PC-9 (cell line): ENCODE data around the gene RNU2-1. TPM values are rescaled to one million over a fixed set of nuclear protein-coding genes. Genes with fewer than 3 reads are reported as not detected.

Source experiments
- BruUV-seq: library from RNA; stranded (reverse); fragments of 400-500 nt; replicated peaks from 2 replicates; lab custom pipeline; 2021; lab: Mats Ljungman, UMichigan
- CTCF ChIA-PET: fragments of 300-600 bp; sonication (Branson Sonifier 250); formaldehyde crosslinking; loops from one replicate; lab custom pipeline; 2022; ENCODE audit warnings: antibody characterized with exemption; lab: Charles Lee
- POLR2A ChIA-PET: fragments of 300-600 bp; sonication (Branson Sonifier 250); formaldehyde crosslinking; loops from one replicate; lab custom pipeline; 2022; ENCODE audit warnings: antibody characterized with exemption; ENCODE audit not compliant: unreplicated experiment; lab: Charles Lee
- DNase-seq, 2 experiments: peaks; one replicate each; pipeline versions ENCODE4 v3.0.0 to v3.0.0-alpha.2; 2015 to 2022; ENCODE audit warnings: mixed read lengths in 1 of 2
- H2AFZ ChIP-seq: fragments of 200-600 bp; sonication (generic); 2 replicates; pipeline ENCODE4 v1.8.1; 2017; ENCODE audit warnings: antibody characterized with exemption
- H3F3A ChIP-seq: fragments of 200-600 bp; sonication (generic); 2 replicates; pipeline ENCODE4 v1.8.1; 2017; ENCODE audit warnings: antibody characterized with exemption, mild to moderate bottlenecking, low read depth; ENCODE audit not compliant: insufficient read depth
- H3K27ac ChIP-seq: fragments of 200-600 bp; sonication (generic); 2 replicates; pipeline ENCODE4 v1.6.1; 2016; ENCODE audit warnings: mixed run types
- H3K27me3 ChIP-seq: fragments of 200-600 bp; sonication (generic); 2 replicates; pipeline ENCODE4 v1.6.1; 2016; ENCODE audit warnings: low read depth, mixed run types; ENCODE audit not compliant: insufficient read depth
- H3K36me3 ChIP-seq: fragments of 200-600 bp; sonication (generic); 2 replicates; pipeline ENCODE4 v1.6.1; 2016; ENCODE audit warnings: low read depth, mixed run types
- H3K4me1 ChIP-seq: fragments of 200-600 bp; sonication (generic); replicated peaks from 2 replicates; pipeline ENCODE4 v1.6.1; 2016; ENCODE audit warnings: mixed run types; ENCODE audit not compliant: insufficient read depth
- H3K4me2 ChIP-seq: fragments of 200-600 bp; sonication (generic); 2 replicates; pipeline ENCODE4 v1.6.1; 2017; ENCODE audit warnings: mixed run types
- H3K4me3 ChIP-seq: fragments of 200-600 bp; sonication (generic); 2 replicates; pipeline ENCODE4 v1.6.1; 2016; ENCODE audit warnings: mixed run types
- H3K79me2 ChIP-seq: fragments of 200-600 bp; sonication (generic); 2 replicates; pipeline ENCODE4 v1.6.1; 2017; ENCODE audit warnings: low read depth, mixed run types
- H3K9me2 ChIP-seq: fragments of 200-600 bp; sonication (generic); 2 replicates; pipeline ENCODE4 v1.8.1; 2017; ENCODE audit warnings: mild to moderate bottlenecking; ENCODE audit not compliant: insufficient read depth
- H3K9me3 ChIP-seq: fragments of 200-600 bp; sonication (generic); 2 replicates; pipeline ENCODE4 v1.8.1; 2016; ENCODE audit warnings: low read depth; ENCODE audit not compliant: insufficient read depth
- H4K20me1 ChIP-seq: fragments of 200-600 bp; sonication (generic); 2 replicates; pipeline ENCODE4 v1.8.1; 2017; ENCODE audit not compliant: insufficient read depth
- EZH2 ChIP-seq: fragments of 200-600 bp; sonication (generic); IDR thresholded peaks from 2 replicates; pipeline ENCODE4 v1.8.0; 2017; ENCODE audit warnings: antibody characterized with exemption, low read depth
- intact Hi-C: fragments of 100-400 bp; cut with micrococcal nuclease; formaldehyde crosslinking; loops from one replicate; pipeline ENCODE4 v1.10.0; 2022; ENCODE audit not compliant: unreplicated experiment
- total RNA-seq: library from RNA; stranded (reverse); gene quantifications from 2 replicates; pipeline ENCODE4 v1.2.3, GENCODE V29; 2021
- TF ChIP-seq, protein P1 (sequence below): fragments of 200-600 bp; sonication (generic); conservative IDR thresholded peaks from 2 replicates; pipeline ENCODE4 v1.6.1; 2017; ENCODE audit warnings: mixed run types, antibody characterized with exemption, mild to moderate bottlenecking, moderate library complexity

The RNU2-1 gene
- total RNA-seq, 1 experiment from 2014 or later, result 4,274 TPM

DNA sequence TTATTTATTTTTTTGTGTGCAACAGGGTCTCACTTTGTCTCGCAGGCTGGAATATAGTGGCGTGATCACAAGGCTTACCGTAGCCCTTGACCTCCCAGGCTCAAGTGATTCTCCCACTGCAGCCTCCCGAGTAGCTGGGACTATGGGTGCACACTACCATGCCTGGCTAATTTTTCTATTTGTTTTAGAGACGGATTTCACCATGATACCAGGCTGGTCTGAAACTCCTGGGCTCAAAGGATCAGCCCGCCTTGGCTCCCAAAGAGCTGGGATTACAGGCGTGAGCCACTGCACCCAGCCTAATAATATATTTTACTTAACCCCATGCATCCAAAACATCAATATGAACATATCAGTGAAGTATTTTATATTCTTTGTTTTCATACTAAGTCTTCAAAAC lies 7.4 kb downstream of the RNU2-1 start:
- TF ChIP-seq, protein P1, sequence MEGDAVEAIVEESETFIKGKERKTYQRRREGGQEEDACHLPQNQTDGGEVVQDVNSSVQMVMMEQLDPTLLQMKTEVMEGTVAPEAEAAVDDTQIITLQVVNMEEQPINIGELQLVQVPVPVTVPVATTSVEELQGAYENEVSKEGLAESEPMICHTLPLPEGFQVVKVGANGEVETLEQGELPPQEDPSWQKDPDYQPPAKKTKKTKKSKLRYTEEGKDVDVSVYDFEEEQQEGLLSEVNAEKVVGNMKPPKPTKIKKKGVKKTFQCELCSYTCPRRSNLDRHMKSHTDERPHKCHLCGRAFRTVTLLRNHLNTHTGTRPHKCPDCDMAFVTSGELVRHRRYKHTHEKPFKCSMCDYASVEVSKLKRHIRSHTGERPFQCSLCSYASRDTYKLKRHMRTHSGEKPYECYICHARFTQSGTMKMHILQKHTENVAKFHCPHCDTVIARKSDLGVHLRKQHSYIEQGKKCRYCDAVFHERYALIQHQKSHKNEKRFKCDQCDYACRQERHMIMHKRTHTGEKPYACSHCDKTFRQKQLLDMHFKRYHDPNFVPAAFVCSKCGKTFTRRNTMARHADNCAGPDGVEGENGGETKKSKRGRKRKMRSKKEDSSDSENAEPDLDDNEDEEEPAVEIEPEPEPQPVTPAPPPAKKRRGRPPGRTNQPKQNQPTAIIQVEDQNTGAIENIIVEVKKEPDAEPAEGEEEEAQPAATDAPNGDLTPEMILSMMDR, result no peak
- no peak for TF ChIP-seq EZH2
- no peaks in the 10 kb centered on the region for H3K27me3 ChIP-seq
- no peaks in the 10 kb centered on the region for H3K4me1 ChIP-seq
- H2AFZ ChIP-seq, result no peak overlapping the region
- no peaks in the 10 kb centered on the region for H3F3A ChIP-seq
- intact Hi-C loops, result no loop called here
- no peak overlapping the region for H3K27ac ChIP-seq
- ChIA-PET POLR2A (no interaction called here), CTCF (no interaction called here)
- H3K4me3 ChIP-seq, result no peak overlapping the region
- no peak for DNase-seq
- no peaks in the 10 kb centered on the region for H4K20me1 ChIP-seq
- no peaks in the 10 kb centered on the region for H3K36me3 ChIP-seq
- no peaks in the 10 kb centered on the region for H3K79me2 ChIP-seq
- no peaks in the 10 kb centered on the region for H3K9me2 ChIP-seq
- no peak overlapping the region for H3K4me2 ChIP-seq
- no TSS peak for BruUV-seq
- H3K9me3 ChIP-seq, result no peaks in the 10 kb centered on the region

DNA sequence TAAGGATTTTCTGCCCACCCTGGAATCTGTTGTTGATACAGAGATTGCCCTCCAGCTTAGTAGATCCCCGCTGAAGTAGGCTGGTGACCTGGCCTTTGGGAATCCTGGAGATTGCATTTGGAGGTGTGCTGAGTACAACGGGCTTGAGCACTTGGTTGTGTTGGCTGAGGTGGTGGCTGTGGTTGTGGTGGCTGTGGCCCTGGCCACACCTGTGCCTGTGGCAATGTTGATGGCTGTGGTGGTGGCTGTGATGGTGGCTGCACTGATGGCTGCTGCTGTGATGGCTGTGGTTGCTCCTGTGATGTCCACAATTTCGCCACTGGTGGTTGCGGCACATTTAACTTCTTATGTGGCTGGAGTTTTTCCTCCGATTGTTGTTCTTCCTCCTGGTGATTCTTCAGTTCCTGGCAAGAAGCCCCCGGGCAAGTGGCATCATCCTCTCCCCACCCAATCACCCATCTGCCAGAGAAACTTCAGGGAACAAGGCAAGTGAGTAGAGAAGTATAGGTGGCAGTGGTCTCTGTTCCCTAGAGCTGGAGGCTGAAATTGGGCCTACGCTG lies 9.6 kb downstream of the RNU2-1 start:
- DNase-seq, result no peak
- H3K9me3 ChIP-seq, result no peaks in the 10 kb centered on the region
- no peak overlapping the region for H3K27ac ChIP-seq
- H3K4me1 ChIP-seq, result no peaks in the 10 kb centered on the region
- ChIA-PET CTCF (no interaction called here), POLR2A (no interaction called here)
- H3K9me2 ChIP-seq, result no peaks in the 10 kb centered on the region
- no peak overlapping the region for H3K4me3 ChIP-seq
- H3K36me3 ChIP-seq, result no peaks in the 10 kb centered on the region
- no peaks in the 10 kb centered on the region for H3K27me3 ChIP-seq
- BruUV-seq, result no TSS peak
- no peak for TF ChIP-seq EZH2
- TF ChIP-seq, protein P1, result no peak
- no peak overlapping the region for H3K4me2 ChIP-seq
- no peaks in the 10 kb centered on the region for H3K79me2 ChIP-seq
- no peaks in the 10 kb centered on the region for H4K20me1 ChIP-seq
- no peak overlapping the region for H2AFZ ChIP-seq
- no peaks in the 10 kb centered on the region for H3F3A ChIP-seq
- intact Hi-C loops, result no loop called here

DNA sequence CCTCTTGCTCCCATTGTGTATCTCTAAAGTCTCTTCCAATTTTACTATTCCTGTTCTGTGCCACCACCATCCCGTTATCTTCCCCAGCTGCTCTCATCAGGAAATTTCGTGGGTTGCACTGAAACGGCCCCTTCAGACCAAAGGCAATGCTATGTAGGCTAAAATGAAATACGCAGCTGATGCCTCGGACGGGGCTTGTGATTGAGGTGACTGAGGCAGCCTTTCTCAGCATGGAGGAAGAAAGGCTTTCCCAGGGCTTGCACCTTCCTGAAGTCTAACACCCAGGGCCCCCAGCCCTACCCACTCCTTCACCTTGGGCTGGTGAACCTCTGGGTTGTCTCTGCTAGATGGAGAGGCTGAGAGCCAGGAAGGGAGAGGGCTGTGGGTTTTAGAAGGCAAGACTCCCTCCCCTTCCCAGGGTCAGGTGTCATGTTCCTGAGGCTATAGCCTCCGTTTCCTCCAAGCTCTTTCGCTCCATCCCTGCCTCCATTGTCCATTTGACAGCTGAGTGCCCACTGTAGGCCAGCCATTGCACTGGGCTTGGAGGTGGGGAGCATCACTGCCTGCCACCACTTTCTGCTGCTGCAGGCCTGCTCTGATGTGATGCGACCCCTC lies 13.2 kb downstream of the RNU2-1 start:
- POLR2A ChIA-PET, result no interaction called here
- no TSS peak for BruUV-seq
- no peak for DNase-seq
- Histone ChIP-seq H3K79me2 (no peaks in the 10 kb centered on the region), H3F3A (no peaks in the 10 kb centered on the region), H3K4me3 (no peak overlapping the region), H3K27me3 (no peaks in the 10 kb centered on the region), H2AFZ (no peak overlapping the region), H3K4me2 (no peak overlapping the region), H3K36me3 (no peaks in the 10 kb centered on the region), H4K20me1 (no peaks in the 10 kb centered on the region), H3K4me1 (no peaks in the 10 kb centered on the region), H3K27ac (no peak overlapping the region), H3K9me3 (no peaks in the 10 kb centered on the region), H3K9me2 (no peaks in the 10 kb centered on the region)
- TF ChIP-seq, protein P1, result no peak
- TF ChIP-seq EZH2, result no peak
- intact Hi-C loops, result no loop called here
- CTCF ChIA-PET, result no interaction called here
